ENCODE data around the gene HBG2.
"Not testable (repeated sequence)": the region's sequence is repeated elsewhere in the genome, so short reads cannot be mapped to it uniquely, and the experiment has no call there.

Gene HBG2

DNA sequence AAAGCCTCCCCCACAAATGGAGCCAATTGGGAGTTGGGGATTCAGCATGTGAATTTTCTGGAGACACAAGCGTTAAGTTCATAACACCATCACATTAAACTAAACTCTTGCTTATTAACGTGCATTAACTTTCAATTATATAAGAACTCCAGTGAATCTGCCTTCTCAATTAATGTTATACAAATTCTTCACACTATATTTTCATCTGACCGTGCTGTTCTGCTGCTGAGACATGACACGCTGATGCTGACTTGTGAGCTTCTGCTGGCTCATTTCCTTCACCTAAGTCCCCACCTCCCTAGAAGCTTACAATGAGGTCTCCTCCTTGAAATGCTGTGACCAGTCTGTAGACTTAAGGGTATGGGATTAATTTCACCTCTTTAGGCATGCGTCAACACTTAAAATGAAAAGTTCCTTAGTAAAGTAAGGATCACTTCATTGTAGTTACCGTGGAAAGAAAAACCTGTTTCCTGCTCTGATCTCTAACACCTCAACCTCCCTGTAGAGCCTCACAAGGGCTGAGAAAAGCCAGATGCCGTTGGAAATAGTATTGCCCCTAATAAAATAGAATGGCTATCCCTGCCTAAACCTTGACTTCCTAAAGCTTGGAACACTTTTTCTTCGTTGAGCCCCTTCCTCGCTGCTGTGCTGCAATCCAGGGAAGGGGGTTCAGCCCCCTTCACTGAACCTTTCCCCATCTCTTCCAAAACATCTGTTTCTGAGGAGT lies 2.2 kb downstream of the HBG2 start:
- ChIA-PET POLR2A (no interaction called here), CTCF (no interaction called here)
- no peak for TF ChIP-seq L3MBTL2 (conservative IDR thresholded peaks at IDR 0.05)
- TF ChIP-seq, protein P1, sequence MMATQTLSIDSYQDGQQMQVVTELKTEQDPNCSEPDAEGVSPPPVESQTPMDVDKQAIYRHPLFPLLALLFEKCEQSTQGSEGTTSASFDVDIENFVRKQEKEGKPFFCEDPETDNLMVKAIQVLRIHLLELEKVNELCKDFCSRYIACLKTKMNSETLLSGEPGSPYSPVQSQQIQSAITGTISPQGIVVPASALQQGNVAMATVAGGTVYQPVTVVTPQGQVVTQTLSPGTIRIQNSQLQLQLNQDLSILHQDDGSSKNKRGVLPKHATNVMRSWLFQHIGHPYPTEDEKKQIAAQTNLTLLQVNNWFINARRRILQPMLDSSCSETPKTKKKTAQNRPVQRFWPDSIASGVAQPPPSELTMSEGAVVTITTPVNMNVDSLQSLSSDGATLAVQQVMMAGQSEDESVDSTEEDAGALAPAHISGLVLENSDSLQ (IDR thresholded peaks at IDR 0.05) = no peak
- TF ChIP-seq ARNT (IDR thresholded peaks at IDR 0.05) = no peak
- no peak for TF ChIP-seq BHLHE40 (IDR thresholded peaks at IDR 0.05; ENCODE audit: borderline replicate concordance)
- no peak for TF ChIP-seq HDGF (IDR thresholded peaks at IDR 0.05; ENCODE audit: borderline replicate concordance)
- no peak for TF ChIP-seq LEF1 (IDR thresholded peaks at IDR 0.05; ENCODE audit: borderline replicate concordance)
- TF ChIP-seq CTBP1 (IDR thresholded peaks at IDR 0.05; ENCODE audit: borderline replicate concordance) = no peak
- no peak for TF ChIP-seq FOXA1 (IDR thresholded peaks at IDR 0.05)
- no peak for TF ChIP-seq FOXM1 (IDR thresholded peaks at IDR 0.05; ENCODE audit: borderline replicate concordance)
- TF ChIP-seq SUZ12 (IDR thresholded peaks at IDR 0.05) = no peak
- no peak for TF ChIP-seq SP1 (IDR thresholded peaks at IDR 0.05)
- TF ChIP-seq ZNF384 (IDR thresholded peaks at IDR 0.05) = no peak
- no peak for TF ChIP-seq NFRKB (IDR thresholded peaks at IDR 0.05)
- no peak for TF ChIP-seq TARDBP (IDR thresholded peaks at IDR 0.05)
- TF ChIP-seq FOXK2 (IDR thresholded peaks at IDR 0.05) = no peak
- TF ChIP-seq ELF4 (IDR thresholded peaks at IDR 0.05) = no peak
- DNase-seq (ENCODE audit: extremely low spot score) = no peak

DNA sequence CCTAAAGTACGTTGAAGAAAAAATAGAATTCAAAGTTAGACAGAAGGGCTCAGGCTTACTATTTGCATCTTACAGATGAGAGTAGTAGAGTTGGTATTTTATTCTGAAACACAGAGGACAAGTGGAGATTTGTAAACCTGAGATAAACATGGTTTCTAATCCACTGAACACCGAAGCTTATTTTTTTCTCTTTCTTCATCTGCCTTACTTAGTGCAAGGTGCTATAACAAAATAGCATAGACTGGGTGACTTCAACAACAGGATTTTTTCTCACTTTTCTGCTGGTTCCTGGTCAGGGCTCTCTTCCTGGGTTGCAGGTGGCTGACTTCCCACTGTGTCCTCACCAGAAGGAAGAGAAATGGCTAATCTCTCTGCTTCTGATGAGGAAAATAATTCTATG lies 2.8 kb downstream of the HBG2 start:
- ChIA-PET POLR2A (no interaction called here), CTCF (no interaction called here)
- no peak for DNase-seq (ENCODE audit: extremely low spot score)
- TF ChIP-seq ZNF384 (IDR thresholded peaks at IDR 0.05) = no peak
- no peak for TF ChIP-seq BHLHE40 (IDR thresholded peaks at IDR 0.05; ENCODE audit: borderline replicate concordance)
- TF ChIP-seq FOXK2 (IDR thresholded peaks at IDR 0.05) = no peak
- no peak for TF ChIP-seq HDGF (IDR thresholded peaks at IDR 0.05; ENCODE audit: borderline replicate concordance)
- TF ChIP-seq FOXA1 (IDR thresholded peaks at IDR 0.05) = no peak
- TF ChIP-seq TARDBP (IDR thresholded peaks at IDR 0.05) = no peak
- TF ChIP-seq FOXM1 (IDR thresholded peaks at IDR 0.05; ENCODE audit: borderline replicate concordance) = no peak
- TF ChIP-seq L3MBTL2 (conservative IDR thresholded peaks at IDR 0.05) = no peak
- no peak for TF ChIP-seq SUZ12 (IDR thresholded peaks at IDR 0.05)
- no peak for TF ChIP-seq NFRKB (IDR thresholded peaks at IDR 0.05)
- no peak for TF ChIP-seq LEF1 (IDR thresholded peaks at IDR 0.05; ENCODE audit: borderline replicate concordance)
- TF ChIP-seq CTBP1 (IDR thresholded peaks at IDR 0.05; ENCODE audit: borderline replicate concordance) = no peak
- TF ChIP-seq, protein P1 (IDR thresholded peaks at IDR 0.05) = no peak

DNA sequence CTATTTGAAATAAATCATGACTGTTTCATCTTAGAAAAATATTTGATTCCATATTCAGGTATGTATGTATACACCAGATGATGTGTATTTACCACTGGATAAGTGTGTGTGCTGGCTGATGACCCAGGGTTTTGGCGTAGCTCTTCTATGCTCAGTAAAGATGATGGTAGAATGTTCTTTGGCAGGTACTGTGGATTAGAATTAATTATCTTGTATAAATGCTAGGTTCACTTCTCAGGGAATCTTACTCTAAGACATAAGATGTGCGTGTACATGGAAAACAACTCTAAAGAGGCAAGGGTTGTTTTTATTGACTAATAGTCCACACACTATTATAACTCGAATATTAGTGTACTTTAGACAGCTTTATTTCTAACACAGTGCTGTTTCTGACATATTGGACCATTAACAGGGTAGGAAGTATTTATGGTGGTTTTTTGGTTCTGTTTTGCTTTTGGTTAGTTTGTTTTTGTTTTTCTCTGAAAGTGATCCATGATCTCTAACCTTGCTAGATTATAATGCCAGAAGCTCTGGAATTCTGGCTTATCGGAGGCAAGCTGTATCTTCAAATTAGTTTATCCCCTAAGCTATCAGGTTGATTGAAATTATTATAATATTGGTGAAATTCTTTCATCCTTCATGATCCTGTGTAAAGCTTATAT lies 3.9 kb downstream of the HBG2 start:
- CTCF ChIA-PET = no interaction called here
- POLR2A ChIA-PET = no interaction called here
- TF ChIP-seq SUZ12 (IDR thresholded peaks at IDR 0.05) = no peak
- no peak for TF ChIP-seq FOXA1 (IDR thresholded peaks at IDR 0.05)
- no peak for TF ChIP-seq SP1 (IDR thresholded peaks at IDR 0.05)
- no peak for TF ChIP-seq FOXK2 (IDR thresholded peaks at IDR 0.05)
- no peak for TF ChIP-seq HDGF (IDR thresholded peaks at IDR 0.05; ENCODE audit: borderline replicate concordance)
- TF ChIP-seq FOXM1 (IDR thresholded peaks at IDR 0.05; ENCODE audit: borderline replicate concordance) = no peak
- no peak for TF ChIP-seq ZNF384 (IDR thresholded peaks at IDR 0.05)
- TF ChIP-seq TARDBP (IDR thresholded peaks at IDR 0.05) = no peak
- TF ChIP-seq, protein P1 (IDR thresholded peaks at IDR 0.05) = no peak
- no peak for DNase-seq (ENCODE audit: extremely low spot score)

DNA sequence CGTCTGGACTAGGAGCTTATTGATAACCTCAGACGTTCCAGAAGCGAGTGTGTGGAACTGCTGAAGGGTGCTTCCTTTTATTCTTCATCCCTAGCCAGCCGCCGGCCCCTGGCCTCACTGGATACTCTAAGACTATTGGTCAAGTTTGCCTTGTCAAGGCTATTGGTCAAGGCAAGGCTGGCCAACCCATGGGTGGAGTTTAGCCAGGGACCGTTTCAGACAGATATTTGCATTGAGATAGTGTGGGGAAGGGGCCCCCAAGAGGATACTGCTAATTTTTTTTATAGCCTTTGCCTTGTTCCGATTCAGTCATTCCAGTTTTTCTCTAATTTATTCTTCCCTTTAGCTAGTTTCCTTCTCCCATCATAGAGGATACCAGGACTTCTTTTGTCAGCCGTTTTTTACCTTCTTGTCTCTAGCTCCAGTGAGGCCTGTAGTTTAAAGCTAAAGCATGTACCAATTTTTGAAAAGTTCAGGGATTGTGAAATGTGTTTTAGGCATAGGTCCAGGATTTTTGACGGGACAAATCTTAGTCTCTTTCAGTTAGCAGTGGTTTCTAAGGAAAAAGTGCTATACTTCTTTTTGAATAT lies 4.7 kb downstream of the HBG2 start, which contains the start of gene HBG1:
HBG1 (minus strand) TSS at position 51 of the 590 bp plus-strand sequence. CDS start 53 bp downstream, outside the sequence.
- POLR2A ChIA-PET; CTCF ChIA-PET; DNase-seq (ENCODE audit: extremely low spot score): not testable (repeated sequence)

DNA sequence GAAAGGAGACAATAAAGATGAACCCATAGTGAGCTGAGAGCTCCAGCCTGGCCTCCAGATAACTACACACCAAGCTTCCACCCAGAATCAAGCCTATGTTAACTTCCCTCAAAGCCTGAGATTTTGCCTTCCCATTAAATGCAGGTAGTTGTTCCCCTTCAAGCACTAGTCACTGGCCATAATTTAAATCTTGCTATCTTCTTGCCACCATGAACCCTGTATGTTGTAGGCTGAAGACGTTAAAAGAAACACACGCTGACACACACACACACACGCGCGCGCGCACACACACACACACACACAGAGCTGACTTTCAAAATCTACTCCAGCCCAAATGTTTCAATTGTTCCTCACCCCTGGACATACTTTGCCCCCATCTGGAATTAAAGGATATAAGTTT lies 6.1 kb downstream of the HBG2 start:
- DNase-seq (ENCODE audit: extremely low spot score); CTCF ChIA-PET; POLR2A ChIA-PET: not testable (repeated sequence)

DNA sequence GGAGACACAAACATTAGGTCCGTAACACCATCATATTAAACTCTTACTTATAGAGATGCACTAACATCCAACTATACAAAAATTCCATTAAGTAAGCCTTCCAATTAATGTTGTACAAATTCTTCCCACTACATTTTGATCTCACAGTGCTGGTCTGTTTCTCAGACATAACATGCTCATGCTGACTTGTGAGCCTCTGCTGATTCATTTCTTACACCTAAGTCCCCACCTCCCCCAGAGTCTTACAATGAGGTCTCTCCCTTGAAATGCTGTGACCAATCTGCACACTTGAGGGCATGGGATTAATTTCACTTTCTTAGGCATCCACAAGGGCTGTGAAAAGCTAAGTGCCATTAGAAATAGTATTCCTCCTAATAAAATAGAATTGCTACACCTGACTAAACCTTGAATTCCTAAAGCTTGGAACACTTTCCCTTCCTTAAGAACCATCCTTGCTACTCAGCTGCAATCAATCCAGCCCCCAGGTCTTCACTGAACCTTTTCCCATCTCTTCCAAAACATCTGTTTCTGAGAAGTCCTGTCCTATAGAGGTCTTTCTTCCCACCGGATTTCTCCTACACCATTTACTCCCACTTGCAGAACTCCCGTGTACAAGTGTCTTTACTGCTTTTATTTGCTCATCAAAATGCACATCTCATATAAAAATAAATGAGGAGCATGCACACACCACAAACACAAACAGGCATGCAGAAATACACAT lies 6.9 kb downstream of the HBG2 start:
- TF ChIP-seq ZNF384 (IDR thresholded peaks at IDR 0.05) (no peak), SUZ12 (IDR thresholded peaks at IDR 0.05) (no peak), FOXM1 (IDR thresholded peaks at IDR 0.05; ENCODE audit: borderline replicate concordance) (no peak), LEF1 (IDR thresholded peaks at IDR 0.05; ENCODE audit: borderline replicate concordance) (no peak), ARNT (IDR thresholded peaks at IDR 0.05) (no peak), SP1 (IDR thresholded peaks at IDR 0.05) (no peak)
- ChIA-PET POLR2A (no interaction called here), CTCF (no interaction called here)
- DNase-seq (ENCODE audit: extremely low spot score) = no peak
